Heart left ventricle (tissue), 13 donors: ENCODE data around the gene PGAP3.

ENCODE experiments used
- POLR2A ChIP-seq, 2 donors: fragments of 450-650 bp; IDR thresholded peaks; one replicate each; pipeline ENCODE4 v1.6.1; 2017; ENCODE audit warnings: antibody characterized with exemption in 2 of 2, mild to moderate bottlenecking in 2 of 2, moderate library complexity in 2 of 2
- TF ChIP-seq, protein P1 (sequence below), 12 donors: fragments of 200-600 bp; sonication (generic) in 4 of 12; IDR thresholded peaks; one replicate each; pipeline versions ENCODE4 v1.5.0 to v1.8.0; 2018 to 2022; ENCODE audit warnings: antibody characterized with exemption in 12 of 12, mild to moderate bottlenecking in 5 of 12
- donor health status: ischemic (EF 13 %, LVEDD 7.1; RV severe dilation, severe dysfunction).
- donor health status: DM: no; HTN: yes; CAD: no.
- donor health status: DM: no; HTN: no; CAD: no.
- donor health status: ischemic (EF 25% LVEDD 6.9; RV normal size, moderate dysfunction).
- donor health status: ischemic (EF 25% LVEDD 5.7; RV mildly dilated, moderate dysfunction).
- donor health status: ischemic (EF 35%, LVEDD 5.7; RV mildly dilated, moderate dysfunction).
- donor health status: nonischemic (EF 11% LVEDD 7.7; RV severe dilation, severe dysfunction).
- donor health status: DM: yes; HTN: yes; CAD: no.
- donor health status: PGD.
- donor health status: ischemic (EF 29% LVEDD 5.4; RV normal size, mild dysfunction).
- donor health status: nonischemic (EF 23%, LVEDD 6.1; RV moderate dilation, normal function).

- TF ChIP-seq POLR2A (IDR thresholded peaks at IDR 0.05), result no peak
- TF ChIP-seq, protein P1, sequence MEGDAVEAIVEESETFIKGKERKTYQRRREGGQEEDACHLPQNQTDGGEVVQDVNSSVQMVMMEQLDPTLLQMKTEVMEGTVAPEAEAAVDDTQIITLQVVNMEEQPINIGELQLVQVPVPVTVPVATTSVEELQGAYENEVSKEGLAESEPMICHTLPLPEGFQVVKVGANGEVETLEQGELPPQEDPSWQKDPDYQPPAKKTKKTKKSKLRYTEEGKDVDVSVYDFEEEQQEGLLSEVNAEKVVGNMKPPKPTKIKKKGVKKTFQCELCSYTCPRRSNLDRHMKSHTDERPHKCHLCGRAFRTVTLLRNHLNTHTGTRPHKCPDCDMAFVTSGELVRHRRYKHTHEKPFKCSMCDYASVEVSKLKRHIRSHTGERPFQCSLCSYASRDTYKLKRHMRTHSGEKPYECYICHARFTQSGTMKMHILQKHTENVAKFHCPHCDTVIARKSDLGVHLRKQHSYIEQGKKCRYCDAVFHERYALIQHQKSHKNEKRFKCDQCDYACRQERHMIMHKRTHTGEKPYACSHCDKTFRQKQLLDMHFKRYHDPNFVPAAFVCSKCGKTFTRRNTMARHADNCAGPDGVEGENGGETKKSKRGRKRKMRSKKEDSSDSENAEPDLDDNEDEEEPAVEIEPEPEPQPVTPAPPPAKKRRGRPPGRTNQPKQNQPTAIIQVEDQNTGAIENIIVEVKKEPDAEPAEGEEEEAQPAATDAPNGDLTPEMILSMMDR (IDR thresholded peaks at IDR 0.05), result no peak
Measured at GRCh38 chr17:39724731-39725130, 36.9 kb upstream of the PGAP3 start.
